ENCODE measurements around the gene KLHL33. TPM values are rescaled to one million over a fixed set of nuclear protein-coding genes. Genes with fewer than 3 reads are reported as not detected.
A peak's percentile ranks its signal among the peaks of the same experiment; 100 is the strongest.
"Not testable (repeated sequence)": the region's sequence is repeated elsewhere in the genome, so short reads cannot be mapped to it uniquely, and the experiment has no call there.

The KLHL33 gene
- total and polyA plus RNA-seq, 5 donors = 0.33 to 1.7 (median 0.68) TPM

DNA sequence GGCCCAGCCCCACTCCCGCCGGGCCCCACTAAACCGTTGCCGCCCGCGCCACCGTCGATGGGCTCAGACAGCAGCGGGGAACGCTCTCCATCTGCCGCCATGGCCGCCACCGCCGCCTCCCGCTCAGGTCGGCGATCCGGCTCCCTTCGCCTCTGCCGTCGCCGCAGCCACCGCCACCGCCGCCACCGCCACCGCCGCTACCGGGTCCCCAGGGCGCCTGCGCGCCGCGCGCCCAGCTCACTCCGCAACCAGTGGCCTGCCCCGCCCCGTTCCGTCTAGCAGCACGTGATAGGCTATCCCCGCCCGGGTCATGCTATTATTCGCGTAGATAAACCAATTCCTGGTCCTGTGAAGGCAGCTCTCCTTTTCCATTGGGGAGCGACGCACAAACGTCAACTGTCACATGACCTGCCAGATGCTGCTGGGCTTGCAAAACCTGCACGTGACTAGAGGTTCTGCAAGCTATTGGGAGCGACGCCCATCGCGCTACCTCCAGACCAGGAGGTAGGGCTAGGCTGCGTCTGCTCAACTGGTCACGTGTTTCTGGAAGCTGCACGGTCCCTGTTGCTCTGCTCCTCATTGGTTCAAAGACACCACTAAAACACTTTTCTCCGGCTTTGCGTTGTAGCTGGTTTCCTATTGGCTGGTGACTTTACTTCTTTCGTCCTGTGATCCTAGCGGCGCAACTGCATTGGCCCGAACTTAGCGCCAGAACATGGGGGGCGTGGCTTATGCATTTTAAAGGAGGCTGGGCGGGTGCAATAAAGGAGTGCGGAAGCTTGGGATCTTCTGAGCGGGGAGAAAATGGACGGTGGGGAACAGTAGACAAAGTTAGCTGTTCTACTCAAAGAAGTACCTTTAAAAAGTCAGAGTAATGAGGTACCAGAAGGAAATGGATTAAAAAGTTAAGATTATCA is 25.5 kb upstream of the KLHL33 start, which contains the start of gene PIP4P1:
TSS of gene PIP4P1 (minus strand) at position 210 of the 917 bp plus-strand sequence. CDS start at position 101, 109 bp downstream.
- Histone ChIP-seq H3K27ac (ENCODE audit: low read length) (peak within 1 kb of the TSS; percentile 73), H3K9me3 (ENCODE audit: control insufficient read depth, low read length) (no peaks in the 10 kb centered on the region), H3K4me3 (ENCODE audit: low read length) (peak within 1 kb of the TSS; percentile 78), H3K27me3 (ENCODE audit: control insufficient read depth, insufficient read depth) (no peaks in the 10 kb centered on the region), H3K4me1 (ENCODE audit: control insufficient read depth, insufficient read depth, low read length) (peaks cover 5% of the 10 kb centered on the region)
- peak; percentile 98 for ATAC-seq
- intact Hi-C loops (cut with DNase I) = no loop called here
- DNase-seq = peak; percentile 99 to 100 (median 99)
- WGBS = under 1% methylated on average over 67 of the region's 67 CpGs

DNA sequence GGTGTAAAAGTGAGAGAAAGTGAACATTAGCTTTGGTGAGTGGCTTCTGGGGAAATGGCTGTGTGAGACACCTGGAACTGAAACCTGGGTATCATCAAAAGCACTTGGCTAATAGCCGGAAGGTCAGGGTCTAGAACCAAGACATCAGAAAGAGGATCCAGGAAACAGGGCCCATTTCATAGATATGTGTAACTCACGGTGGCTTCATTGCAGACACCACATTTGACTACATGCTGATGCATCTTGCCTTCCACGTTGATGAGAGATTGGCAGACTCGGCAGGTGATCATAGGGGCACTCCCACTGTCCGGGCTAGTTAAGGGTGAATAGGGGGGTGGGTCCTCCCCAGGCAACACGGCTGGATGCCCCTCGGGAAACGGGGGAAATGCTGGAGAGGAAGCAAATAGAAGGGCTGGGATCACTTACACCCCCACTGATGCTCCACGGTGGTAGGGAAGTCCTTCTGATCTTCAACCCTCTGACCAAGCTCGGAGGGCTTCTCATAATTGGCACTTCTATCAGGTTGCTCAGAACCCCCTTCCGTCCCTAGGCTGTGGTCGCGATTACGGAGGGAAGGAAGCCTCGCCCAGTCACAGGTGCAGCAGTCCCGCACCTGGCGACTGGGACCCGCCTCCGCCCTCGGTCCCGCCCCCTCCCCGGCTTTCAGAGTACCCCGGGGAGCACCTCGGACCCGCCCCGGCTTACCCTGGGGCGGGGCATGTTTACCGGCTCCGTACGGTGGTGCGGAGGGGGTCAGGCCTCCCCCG is 24.7 kb upstream of the KLHL33 start:
- ATAC-seq = peak; percentile 2 to 5
- H3K4me1 ChIP-seq (ENCODE audit: control insufficient read depth, insufficient read depth, low read length) = peaks cover 5% of the 10 kb centered on the region

DNA sequence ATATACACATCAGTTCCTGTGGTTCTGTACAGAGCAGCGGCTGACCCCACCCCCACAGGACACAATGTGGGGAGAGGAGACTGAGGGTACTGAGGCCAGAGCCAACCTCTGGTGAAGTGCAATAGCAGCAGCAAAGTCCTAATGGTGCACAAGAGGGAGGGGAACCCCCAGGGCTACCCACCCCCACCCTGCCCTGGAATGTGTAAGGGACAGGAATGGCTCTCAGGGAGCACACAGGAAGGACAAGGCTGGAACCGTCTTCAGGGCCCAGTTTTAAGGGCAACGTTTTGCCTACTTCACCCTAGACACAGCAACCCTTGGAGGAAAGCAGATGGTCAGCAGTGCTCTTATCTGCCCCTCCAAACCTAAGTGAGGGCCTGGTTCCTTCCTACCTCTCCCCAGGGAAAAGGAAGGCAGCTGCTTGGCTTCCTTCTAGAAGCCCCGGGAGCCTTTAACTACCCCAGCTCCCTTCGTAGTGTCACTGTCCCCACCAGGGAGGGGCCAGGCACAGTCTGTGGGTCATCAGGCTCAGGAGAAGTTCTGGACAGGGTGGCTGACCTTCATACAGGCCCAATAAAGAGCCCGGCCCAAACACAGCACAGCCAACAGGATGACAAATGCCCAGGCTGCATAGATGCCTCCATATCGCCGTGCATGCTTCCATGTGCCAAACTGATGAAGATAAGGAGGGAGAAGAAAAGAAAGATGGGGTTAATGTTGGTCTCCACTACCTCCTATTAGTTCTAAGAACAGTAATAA is 22.2 kb upstream of the KLHL33 start:
- 48% methylated on average over 8 of the region's 8 CpGs for WGBS
- Histone ChIP-seq H3K27ac (ENCODE audit: low read length) (no peak overlapping the region), H3K27me3 (ENCODE audit: control insufficient read depth, insufficient read depth) (no peaks in the 10 kb centered on the region), H3K4me1 (ENCODE audit: control insufficient read depth, insufficient read depth, low read length) (peaks cover 5% of the 10 kb centered on the region), H3K4me3 (ENCODE audit: low read length) (no peak overlapping the region), H3K9me3 (ENCODE audit: control insufficient read depth, low read length) (no peaks in the 10 kb centered on the region)
- intact Hi-C loops (cut with DNase I) = loop anchor here in 1 of 4 donors (10.0 kb wide), 1 partner anchor 113 kb away; the partner anchor contains the start of gene PARP2
- DNase-seq = peak in 1 of 3 donors; percentile 41
- no peak for ATAC-seq

More for the DNA sequence above, 24.7 kb upstream of the KLHL33 start:
- peak overlapping the region; percentile 78 for H3K4me3 ChIP-seq (ENCODE audit: low read length)
- WGBS = 5% methylated on average over 32 of the region's 32 CpGs
- DNase-seq = no peak
- intact Hi-C loops (cut with DNase I) = no loop called here
- no peaks in the 10 kb centered on the region for H3K9me3 ChIP-seq (ENCODE audit: control insufficient read depth, low read length)
- H3K27me3 ChIP-seq (ENCODE audit: control insufficient read depth, insufficient read depth) = no peaks in the 10 kb centered on the region
- H3K27ac ChIP-seq (ENCODE audit: low read length) = peak overlapping the region; percentile 73

DNA sequence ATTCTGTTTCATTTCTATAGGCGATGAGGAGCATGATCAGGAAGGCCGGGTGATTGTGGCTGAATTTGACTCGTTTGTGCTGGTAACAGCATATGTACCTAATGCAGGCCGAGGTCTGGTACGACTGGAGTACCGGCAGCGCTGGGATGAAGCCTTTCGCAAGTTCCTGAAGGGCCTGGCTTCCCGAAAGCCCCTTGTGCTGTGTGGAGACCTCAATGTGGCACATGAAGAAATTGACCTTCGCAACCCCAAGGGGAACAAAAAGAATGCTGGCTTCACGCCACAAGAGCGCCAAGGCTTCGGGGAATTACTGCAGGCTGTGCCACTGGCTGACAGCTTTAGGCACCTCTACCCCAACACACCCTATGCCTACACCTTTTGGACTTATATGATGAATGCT is 21.0 kb upstream of the KLHL33 start:
- intact Hi-C loops (cut with DNase I) = loop anchor here in 1 of 4 donors (10.0 kb wide), 1 partner anchor 112 kb away; the partner anchor contains the start of gene PARP2
- DNase-seq = peak in 1 of 3 donors; percentile 33
- Histone ChIP-seq H3K4me3 (ENCODE audit: low read length) (no peak overlapping the region), H3K27me3 (ENCODE audit: control insufficient read depth, insufficient read depth) (no peaks in the 10 kb centered on the region), H3K27ac (ENCODE audit: low read length) (no peak overlapping the region), H3K4me1 (ENCODE audit: control insufficient read depth, insufficient read depth, low read length) (peaks cover 5% of the 10 kb centered on the region), H3K9me3 (ENCODE audit: control insufficient read depth, low read length) (no peaks in the 10 kb centered on the region)
- 75% methylated on average over 13 of the region's 13 CpGs for WGBS
- no peak for ATAC-seq

DNA sequence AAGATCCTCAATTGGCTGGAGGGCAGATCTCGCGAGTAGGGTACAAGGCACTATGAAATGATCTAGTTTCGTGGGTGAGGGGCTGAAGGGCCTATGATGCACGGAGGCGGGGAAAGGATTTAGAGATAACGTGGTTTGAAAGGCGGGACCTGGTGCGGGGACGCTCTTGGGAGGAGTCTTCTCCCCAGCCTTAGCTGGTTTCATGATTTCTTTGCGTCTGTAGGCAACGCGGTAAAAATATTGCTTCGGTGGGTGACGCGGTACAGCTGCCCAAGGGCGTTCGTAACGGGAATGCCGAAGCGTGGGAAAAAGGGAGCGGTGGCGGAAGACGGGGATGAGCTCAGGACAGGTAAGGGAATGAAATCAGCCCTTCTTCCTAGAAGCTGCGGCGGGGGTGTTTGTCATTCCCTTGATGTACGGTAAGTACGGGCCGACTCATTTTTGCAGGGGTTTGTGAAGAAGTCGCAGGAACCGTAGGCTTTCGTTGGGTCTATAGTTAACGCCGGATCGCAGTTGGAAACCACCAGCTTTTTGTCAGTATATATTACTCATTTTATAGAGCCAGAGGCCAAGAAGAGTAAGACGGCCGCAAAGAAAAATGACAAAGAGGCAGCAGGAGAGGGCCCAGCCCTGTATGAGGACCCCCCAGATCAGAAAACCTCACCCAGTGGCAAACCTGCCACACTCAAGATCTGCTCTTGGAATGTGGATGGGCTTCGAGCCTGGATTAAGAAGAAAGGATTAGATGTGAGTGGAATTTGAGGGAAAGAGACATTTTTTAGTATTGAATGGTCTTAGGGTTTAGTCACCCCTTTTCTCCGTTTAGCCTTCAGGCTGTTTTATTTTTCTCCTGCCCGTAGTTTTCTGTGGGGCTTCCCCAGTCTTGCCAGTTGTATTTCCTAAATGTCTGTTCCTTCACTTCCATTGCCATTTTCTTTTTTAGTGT is 19.7 kb upstream of the KLHL33 start:
- H3K4me3 ChIP-seq (ENCODE audit: low read length) = peak overlapping the region; percentile 47
- WGBS = 1% methylated on average over 39 of the region's 39 CpGs
- no peaks in the 10 kb centered on the region for H3K27me3 ChIP-seq (ENCODE audit: control insufficient read depth, insufficient read depth)
- intact Hi-C loops (cut with DNase I) = loop anchor here in 1 of 4 donors (10.0 kb wide), 1 partner anchor 111 kb away; the partner anchor contains the start of gene PARP2
- ATAC-seq = peak; percentile 66 to 77
- peak overlapping the region; percentile 62 for H3K27ac ChIP-seq (ENCODE audit: low read length)
- peaks cover 5% of the 10 kb centered on the region for H3K4me1 ChIP-seq (ENCODE audit: control insufficient read depth, insufficient read depth, low read length)
- no peaks in the 10 kb centered on the region for H3K9me3 ChIP-seq (ENCODE audit: control insufficient read depth, low read length)
- no peak for DNase-seq

DNA sequence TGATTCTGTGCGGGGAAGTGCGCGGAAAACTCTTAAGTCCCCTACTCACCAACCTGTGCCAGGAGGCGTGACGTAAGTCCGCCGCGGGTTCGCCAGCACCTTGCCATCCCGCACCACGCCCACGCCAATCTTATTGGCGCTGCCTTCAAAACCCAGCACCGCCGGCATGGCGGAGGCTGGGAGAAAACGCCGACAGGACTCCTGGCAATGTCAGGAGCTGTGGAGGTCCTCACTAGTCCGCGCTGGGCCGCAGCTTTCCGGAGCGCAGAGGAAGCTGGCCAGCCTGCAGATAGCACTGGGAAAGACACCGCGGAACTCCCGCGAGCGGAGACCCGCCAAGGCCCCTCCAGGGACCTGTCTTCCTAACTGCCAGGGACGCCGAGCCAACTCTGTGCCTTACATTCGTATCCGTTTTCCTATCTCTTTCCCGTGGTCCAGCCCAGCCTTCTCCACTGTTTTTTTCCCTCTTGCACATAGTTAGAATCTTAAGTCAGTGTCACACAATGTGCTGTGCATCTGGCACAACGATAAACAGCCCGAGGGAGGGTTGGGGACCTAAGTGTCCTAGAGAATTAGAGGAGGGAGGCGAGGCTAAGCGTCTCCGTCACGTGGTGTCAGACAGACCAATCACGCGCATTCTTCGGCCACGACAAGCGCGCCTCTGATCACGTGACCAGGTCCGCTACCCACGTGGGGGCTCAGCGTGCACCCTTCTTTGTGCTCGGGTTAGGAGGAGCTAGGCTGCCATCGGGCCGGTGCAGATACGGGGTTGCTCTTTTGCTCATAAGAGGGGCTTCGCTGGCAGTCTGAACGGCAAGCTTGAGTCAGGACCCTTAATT is 18.8 kb upstream of the KLHL33 start, which contains the start of the genes APEX1 and OSGEP:
TSS of gene APEX1 (plus strand) at position 711 of the 839 bp plus-strand sequence. CDS start 420 bp downstream, outside the sequence.
TSS of gene OSGEP (minus strand) at position 297 of the 839 bp plus-strand sequence. CDS start at position 168, 129 bp downstream.
- ATAC-seq (peak; percentile 97), DNase-seq (peak; percentile 99)
- Histone ChIP-seq H3K9me3 (ENCODE audit: control insufficient read depth, low read length) (no peaks in the 10 kb centered on the region), H3K27me3 (ENCODE audit: control insufficient read depth, insufficient read depth) (no peaks in the 10 kb centered on the region), H3K4me3 (ENCODE audit: low read length) (peak within 1 kb of the TSS; percentile 61), H3K27ac (ENCODE audit: low read length) (peak within 1 kb of the TSS; percentile 89), H3K4me1 (ENCODE audit: control insufficient read depth, insufficient read depth, low read length) (peaks cover 3% of the 10 kb centered on the region)
- WGBS = under 1% methylated on average over 56 of the region's 56 CpGs
- intact Hi-C loops (cut with DNase I) = loop anchor here in 1 of 4 donors (10.0 kb wide), 1 partner anchor 110 kb away; the partner anchor contains the start of gene PARP2

DNA sequence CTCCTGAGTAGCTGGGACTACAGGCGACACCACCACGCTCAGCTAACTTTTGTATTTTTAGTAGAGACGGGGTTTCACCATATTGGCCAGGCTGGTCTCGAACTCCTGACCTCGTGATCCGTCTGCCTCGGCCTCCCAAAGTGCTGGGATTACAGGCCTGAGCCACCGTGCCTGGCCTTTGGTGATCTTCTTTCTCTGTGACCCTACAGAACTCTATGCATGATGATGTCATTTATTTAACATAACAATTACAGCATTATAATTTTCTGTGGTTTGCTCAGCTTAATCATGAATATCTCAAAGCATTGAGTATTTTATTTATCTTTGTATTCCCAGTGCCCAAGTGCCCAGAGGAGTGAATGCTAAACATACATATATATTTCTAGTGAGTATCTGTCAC is 16.9 kb upstream of the KLHL33 start:
- H3K27me3 ChIP-seq (ENCODE audit: control insufficient read depth, insufficient read depth); DNase-seq; H3K4me3 ChIP-seq (ENCODE audit: low read length); H3K4me1 ChIP-seq (ENCODE audit: control insufficient read depth, insufficient read depth, low read length); H3K9me3 ChIP-seq (ENCODE audit: control insufficient read depth, low read length); H3K27ac ChIP-seq (ENCODE audit: low read length); ATAC-seq: not testable (repeated sequence)
- intact Hi-C loops (cut with DNase I) = loop anchor here in 1 of 4 donors (10.0 kb wide), 1 partner anchor 108 kb away; the partner anchor contains the start of gene PARP2
- WGBS = 93% methylated on average over 8 of the region's 8 CpGs

DNA sequence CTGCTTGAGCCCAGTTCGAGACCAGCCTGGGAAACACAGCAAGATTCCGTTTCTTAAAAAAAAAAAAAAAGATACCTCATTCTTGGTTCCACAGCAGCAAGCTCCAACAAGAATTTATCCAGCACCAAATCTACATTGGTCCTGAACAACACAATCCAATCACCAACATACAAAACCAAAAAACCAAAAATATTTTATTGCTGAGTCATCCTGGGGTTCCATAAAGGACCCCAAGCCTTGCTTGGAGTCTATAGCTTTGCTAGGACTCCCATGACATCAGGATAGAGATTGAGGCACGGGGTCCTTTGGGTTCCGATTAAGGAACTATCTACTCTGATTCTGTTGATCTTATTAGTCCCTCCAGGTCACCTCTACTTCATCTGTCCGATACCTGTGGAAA is 10.9 kb upstream of the KLHL33 start:
- DNase-seq (no peak), ATAC-seq (no peak)
- intact Hi-C loops (cut with DNase I) = no loop called here
- WGBS = 96% methylated on average over 5 of the region's 5 CpGs
- Histone ChIP-seq H3K4me3 (ENCODE audit: low read length) (no peak overlapping the region), H3K9me3 (ENCODE audit: control insufficient read depth, low read length) (no peaks in the 10 kb centered on the region), H3K4me1 (ENCODE audit: control insufficient read depth, insufficient read depth, low read length) (no peaks in the 10 kb centered on the region), H3K27me3 (ENCODE audit: control insufficient read depth, insufficient read depth) (no peaks in the 10 kb centered on the region), H3K27ac (ENCODE audit: low read length) (no peak overlapping the region)

DNA sequence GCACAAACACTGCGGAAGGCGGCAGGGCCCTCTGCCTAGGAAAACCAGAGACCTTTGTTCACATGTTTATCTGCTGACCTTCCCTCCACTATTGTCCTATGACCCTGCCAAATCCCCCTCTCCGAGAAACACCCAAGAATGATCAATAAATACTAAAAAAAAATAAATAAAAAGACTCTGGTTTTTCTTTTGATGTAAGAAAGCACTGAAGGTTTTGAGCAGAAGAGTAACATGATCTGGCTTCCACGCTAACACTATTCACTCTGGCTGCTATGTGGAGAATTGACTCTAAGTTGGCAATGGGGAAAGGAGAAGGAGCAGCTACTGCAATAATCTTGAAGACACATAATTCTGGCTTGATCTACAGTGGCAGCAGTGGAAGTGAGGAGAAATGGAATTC is 7.7 kb upstream of the KLHL33 start:
- 97% methylated on average over 2 of the region's 4 CpGs for WGBS
- H3K27me3 ChIP-seq (ENCODE audit: control insufficient read depth, insufficient read depth); intact Hi-C loops (cut with DNase I); H3K9me3 ChIP-seq (ENCODE audit: control insufficient read depth, low read length); DNase-seq; H3K27ac ChIP-seq (ENCODE audit: low read length); H3K4me3 ChIP-seq (ENCODE audit: low read length); ATAC-seq; H3K4me1 ChIP-seq (ENCODE audit: control insufficient read depth, insufficient read depth, low read length): not testable (repeated sequence)
